K562 (cell line): Measurements from ENCODE around the gene HMCN2. TPM values are rescaled to one million over a fixed set of nuclear protein-coding genes. Genes with fewer than 3 reads are reported as not detected.

Experiments used
- ATF3 ChIP-seq, 2 experiments: fragments of 450-650 bp in 1 of 2; sonication (generic) in 1 of 2; formaldehyde crosslinking in 1 of 2; IDR thresholded peaks in 1 of 2; conservative IDR thresholded peaks in 1 of 2; 2 replicates each; pipeline versions ENCODE4 v1.6.1 to v1.8.1; 2016 to 2023; ENCODE audit warnings: mild to moderate bottlenecking in 2 of 2, moderate library complexity in 2 of 2, inconsistent platforms in 1 of 2, missing genetic modification reagents in 1 of 2
- CBX1 ChIP-seq: sonication (generic); IDR thresholded peaks from 2 replicates; pipeline ENCODE4 v1.6.1; 2016; ENCODE audit warnings: antibody characterized with exemption, low read depth, mild to moderate bottlenecking
- FOXP4 ChIP-seq: sonication (generic); formaldehyde crosslinking; IDR thresholded peaks from 2 replicates; pipeline ENCODE4 v1.8.0; 2022; ENCODE audit warnings: mild to moderate bottlenecking, missing genetic modification reagents, borderline replicate concordance
- GATAD2A ChIP-seq: fragments of 450-650 bp; IDR thresholded peaks from 2 replicates; pipeline ENCODE4 v1.6.1; 2017
- HOXB6 ChIP-seq: fragments of 250-450 bp; sonication (Bioruptor Pico); IDR thresholded peaks from 2 replicates; pipeline ENCODE4 v1.5.1; 2022; ENCODE audit warnings: mild to moderate bottlenecking, borderline replicate concordance
- MEF2A ChIP-seq: IDR thresholded peaks from 2 replicates; pipeline ENCODE4 v1.6.1; 2011; ENCODE audit warnings: low read depth, mild to moderate bottlenecking, low read length, moderate library complexity; ENCODE audit not compliant: control insufficient read depth
- MGA ChIP-seq: fragments of 450-650 bp; IDR thresholded peaks from 2 replicates; pipeline ENCODE4 v1.6.1; 2016; ENCODE audit warnings: mild to moderate bottlenecking, moderate library complexity
- POLR2AphosphoS5 ChIP-seq: IDR thresholded peaks from 2 replicates; pipeline ENCODE4 v1.6.1; 2011; ENCODE audit warnings: mild to moderate bottlenecking, low read depth, low read length, moderate library complexity; ENCODE audit not compliant: control insufficient read depth, insufficient read depth
- RFX7 ChIP-seq: fragments of 250-450 bp; sonication (Bioruptor Pico); IDR thresholded peaks from 2 replicates; pipeline ENCODE4 v1.5.1; 2021; ENCODE audit warnings: mild to moderate bottlenecking
- SMARCC2 ChIP-seq: fragments of 450-650 bp; IDR thresholded peaks from 2 replicates; pipeline ENCODE4 v1.6.1; 2017; ENCODE audit warnings: antibody characterized with exemption, moderate library complexity, mild to moderate bottlenecking, low read depth
- STAT5A ChIP-seq: IDR thresholded peaks from 2 replicates; pipeline ENCODE4 v1.6.1; 2012; ENCODE audit warnings: low read length, inconsistent platforms, borderline replicate concordance
- THRAP3 ChIP-seq: fragments of 450-650 bp; IDR thresholded peaks from 2 replicates; pipeline ENCODE4 v1.6.1; 2016; ENCODE audit warnings: mild to moderate bottlenecking, inconsistent platforms, borderline replicate concordance
- U2AF1 ChIP-seq: fragments of 200-400 bp; formaldehyde crosslinking; optimal IDR thresholded peaks from 2 replicates; pipeline ENCODE3; 2017; ENCODE audit warnings: mild to moderate bottlenecking, low read depth, low read length, moderate library complexity
- ZNF586 ChIP-seq: fragments of 450-650 bp; formaldehyde crosslinking; conservative IDR thresholded peaks from 2 replicates; pipeline ENCODE4 v1.4.0; 2020; ENCODE audit warnings: mild to moderate bottlenecking, moderate library complexity
- polyA plus RNA-seq, 8 experiments: library from polyadenylated mRNA; depleted of rRNA in 4 of 8; stranded (reverse) in 5 of 8; unstranded in 3 of 8; fragments of >200 nt; fragmentation: Nextera tagmentation in 2 of 8; fragmentation: Illumina TruSeq in 1 of 8; extraction: Ambion mirVana in 2 of 8; extraction: Trizol in 1 of 8; gene quantifications; 2 replicates each; pipeline versions ENCODE4 v1.2.1 to v1.2.3, GENCODE V29; 2011 to 2014; ENCODE audit warnings: inconsistent platforms in 1 of 8, missing spikeins in 1 of 8
- total RNA-seq, 7 experiments: library from RNA; depleted of rRNA in 6 of 7; stranded (reverse); fragments of >200 nt in 6 of 7; fragmentation: Illumina TruSeq in 2 of 7; extraction: Trizol in 2 of 7; gene quantifications; 2 replicates each; pipeline versions ENCODE4 v1.2.1 to v1.2.3, GENCODE V29; 2011 to 2021; ENCODE audit warnings: low replicate concordance in 1 of 7

The HMCN2 gene
- total and polyA plus RNA-seq, 9 of the 15 experiments (the other 6 are each of a cell fraction or from before 2014, with no cell fraction given): 0.01 TPM; not detected in 8

- TF ChIP-seq MGA: peak; percentile 64
- TF ChIP-seq POLR2AphosphoS5: no peak
- no peak for TF ChIP-seq ZNF586 (CRISPR knock-in tag)
- TF ChIP-seq THRAP3: no peak
- no peak for TF ChIP-seq U2AF1
- TF ChIP-seq HOXB6 (CRISPR knock-in tag): no peak
- TF ChIP-seq ATF3 (IDR thresholded peaks at IDR 0.05): peak; percentile 70
- no peak for TF ChIP-seq ATF3 (CRISPR knock-in tag; conservative IDR thresholded peaks at IDR 0.05)
- TF ChIP-seq RFX7 (CRISPR knock-in tag): no peak
- TF ChIP-seq SMARCC2: no peak
- TF ChIP-seq GATAD2A: no peak
- TF ChIP-seq STAT5A: no peak
- no peak for TF ChIP-seq FOXP4 (CRISPR knock-in tag)
- TF ChIP-seq CBX1: peak; percentile 40; the same call in 1 of the 2 replicates
- no peak for TF ChIP-seq MEF2A
Observed at GRCh38 chr9:130368631-130369103, 103.1 kb downstream of the HMCN2 start (continued).
